HG02678 (cell line): Measurements from ENCODE around the gene ZNF595.
A peak's percentile ranks its signal among the peaks of the same experiment; 100 is the strongest.
"Not testable (repeated sequence)": the region's sequence is repeated elsewhere in the genome, so short reads cannot be mapped to it uniquely, and the experiment has no call there.

Experiments
- ATAC-seq: cut with Tn5 transposase; IDR thresholded peaks from one replicate; pipeline ENCODE4 v1.9.1; 2021; ENCODE audit warnings: mild to moderate bottlenecking, moderate library complexity; ENCODE audit not compliant: unreplicated experiment

Gene ZNF595

DNA sequence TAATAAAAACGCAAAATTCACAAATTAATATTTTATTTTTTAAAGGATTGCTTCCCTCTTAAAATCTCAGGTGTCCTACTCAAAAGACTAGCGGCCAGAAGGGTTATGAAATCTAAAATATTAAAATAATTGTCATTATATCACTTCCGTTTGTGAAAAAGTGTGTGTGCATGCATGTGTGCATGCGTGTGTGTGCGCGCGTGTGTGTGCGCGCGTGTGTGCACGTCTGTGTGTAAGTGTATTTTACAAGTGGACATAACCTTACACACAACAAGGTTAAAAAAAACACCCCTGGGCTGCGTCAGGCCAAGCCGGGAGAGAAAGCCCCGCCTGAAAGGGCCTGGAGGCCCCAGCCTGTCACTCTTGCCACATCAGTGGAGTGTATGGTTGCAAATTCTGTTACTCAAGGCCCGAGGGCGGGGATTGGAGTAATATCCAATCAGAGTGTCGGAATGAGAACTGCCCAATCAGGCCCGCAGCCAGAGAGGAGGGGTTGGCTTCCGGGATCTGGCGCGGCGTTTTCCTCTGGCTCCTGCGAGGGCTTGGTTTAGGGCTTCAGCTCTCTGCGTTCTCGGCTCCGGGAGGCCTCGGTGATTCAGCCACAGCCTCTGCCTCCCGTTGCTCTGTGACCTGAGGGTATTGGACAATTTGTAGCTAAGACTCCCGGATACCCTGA, at the start of gene ZNF595:
ZNF595 (plus strand) TSS at position 518 of the 676 bp plus-strand sequence. CDS start 168 bp downstream, outside the sequence.
- ATAC-seq = not testable (repeated sequence)

DNA sequence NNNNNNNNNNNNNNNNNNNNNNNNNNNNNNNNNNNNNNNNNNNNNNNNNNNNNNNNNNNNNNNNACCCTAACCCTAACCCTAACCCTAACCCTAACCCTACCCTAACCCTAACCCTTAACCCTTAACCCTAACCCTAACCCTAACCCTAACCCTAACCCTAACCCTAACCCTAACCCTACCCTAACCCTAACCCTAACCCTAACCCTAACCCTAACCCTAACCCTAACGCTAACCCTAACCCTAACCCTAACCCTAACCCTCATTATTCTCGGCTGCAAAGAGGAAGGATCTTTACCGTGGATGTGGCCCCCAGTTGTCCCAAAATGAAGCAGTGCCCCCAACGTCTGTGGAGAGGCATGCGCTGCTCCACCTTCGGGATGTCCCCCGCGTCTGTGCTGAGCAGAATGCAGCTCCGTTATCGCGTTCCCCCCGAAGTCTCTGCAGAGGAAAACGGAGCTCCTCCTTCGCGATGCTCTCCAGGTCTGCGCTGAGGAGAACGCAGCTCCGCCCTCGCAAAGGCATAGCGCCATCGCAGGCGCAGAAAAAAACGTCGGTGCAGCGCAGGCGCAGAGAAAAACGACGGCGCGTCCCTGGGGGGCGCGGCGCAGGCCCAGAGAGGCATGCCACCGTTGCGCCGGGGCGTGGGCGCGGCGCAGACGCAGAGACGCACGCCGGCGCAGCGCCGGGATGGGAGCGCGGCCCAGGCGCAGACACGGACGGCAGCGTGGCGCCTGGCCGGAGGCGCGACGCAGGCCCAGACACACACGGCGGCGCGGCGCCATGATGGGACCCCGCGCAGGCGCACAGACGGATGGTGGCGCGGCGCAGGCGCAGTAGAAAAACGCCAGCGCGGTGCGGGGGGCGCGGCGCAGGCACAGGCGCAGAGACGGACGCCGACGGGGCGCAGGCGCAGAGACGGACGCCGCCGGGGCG, 42.9 kb upstream of the ZNF595 start:
- not testable (repeated sequence) for ATAC-seq

DNA sequence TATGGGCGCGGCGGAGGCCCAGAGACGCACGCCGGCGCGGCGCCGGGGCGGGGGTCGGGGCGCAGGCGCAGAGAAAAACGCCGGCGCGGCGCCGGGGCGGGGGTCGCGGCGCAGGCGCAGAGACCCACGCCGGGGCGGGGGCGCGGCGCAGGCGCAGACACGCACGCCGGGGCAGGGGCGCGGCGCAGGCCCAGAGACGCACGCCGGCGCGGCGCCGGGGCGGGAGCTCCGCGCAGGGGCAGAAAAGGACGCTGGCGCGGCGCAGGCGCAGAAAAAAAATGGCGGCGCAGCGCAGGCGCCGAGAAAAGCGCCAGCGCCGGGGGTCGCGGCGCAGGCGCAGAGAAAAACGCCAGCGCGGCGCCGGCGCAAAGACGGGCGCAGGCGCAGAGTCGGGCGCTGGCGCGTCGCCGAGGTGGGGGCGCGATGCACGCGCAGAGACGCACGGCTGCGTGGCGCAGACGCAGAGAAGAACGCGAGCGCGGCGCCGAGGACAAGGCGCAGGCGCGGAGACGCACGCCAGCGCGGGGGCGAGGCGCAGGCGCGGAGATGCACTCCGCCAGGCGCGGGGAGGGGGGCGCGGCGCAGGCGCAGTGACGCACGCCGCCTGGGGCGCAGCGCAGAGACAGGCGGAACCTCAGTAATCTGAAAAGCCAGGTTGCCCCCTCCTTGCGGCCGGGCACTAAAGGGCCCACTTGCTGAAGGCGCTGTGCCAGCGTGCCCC, 41.9 kb upstream of the ZNF595 start:
- ATAC-seq = not testable (repeated sequence)

DNA sequence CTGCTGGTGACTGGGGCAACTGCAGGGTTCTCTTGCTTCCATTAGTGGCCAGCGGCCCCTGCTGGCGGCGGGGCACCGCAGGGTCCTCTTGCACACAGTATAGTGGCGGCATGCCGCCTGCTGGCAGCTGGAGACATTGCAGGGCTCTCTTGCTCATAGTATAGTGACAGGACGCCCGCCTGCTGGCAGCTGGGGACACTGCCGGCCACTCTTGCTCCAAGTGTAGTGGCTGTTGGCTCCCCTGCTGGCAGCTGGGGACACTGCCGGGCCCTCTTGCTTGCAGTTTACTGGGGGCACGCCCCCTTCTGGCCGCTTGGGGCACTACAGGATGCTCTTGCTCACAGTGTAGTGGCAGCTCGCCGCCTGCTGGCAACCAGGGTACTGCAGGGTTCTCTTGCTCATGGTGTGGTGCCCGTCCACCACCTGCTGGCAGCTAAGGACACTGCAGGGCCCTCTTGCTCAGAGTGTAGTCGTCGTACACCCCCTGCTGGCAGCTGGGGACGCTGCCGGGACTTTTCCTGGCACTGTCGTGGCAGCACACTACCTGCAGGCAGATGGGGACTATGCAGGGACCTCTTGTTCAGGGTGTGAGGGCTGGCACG, 41.2 kb upstream of the ZNF595 start:
- peak; percentile 63 for ATAC-seq

DNA sequence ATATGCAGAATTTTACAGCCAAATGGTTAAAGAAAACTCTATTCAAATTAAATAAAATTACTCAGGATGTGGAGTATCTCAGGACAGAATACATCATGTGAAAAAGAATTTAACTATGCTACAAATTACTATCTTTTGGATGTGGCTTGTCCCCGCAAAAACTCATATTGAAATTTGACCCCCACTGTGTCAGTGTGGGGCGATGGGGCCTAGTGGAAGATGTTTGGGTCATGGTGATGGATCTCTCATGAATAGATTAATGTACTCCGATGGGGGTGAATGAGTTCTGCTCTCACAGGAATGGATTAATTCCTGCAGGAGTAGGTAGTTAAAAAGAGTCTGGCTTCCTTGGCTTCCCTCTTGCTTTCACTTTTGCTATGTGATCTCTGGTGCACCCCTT, 35.0 kb upstream of the ZNF595 start:
- not testable (repeated sequence) for ATAC-seq

DNA sequence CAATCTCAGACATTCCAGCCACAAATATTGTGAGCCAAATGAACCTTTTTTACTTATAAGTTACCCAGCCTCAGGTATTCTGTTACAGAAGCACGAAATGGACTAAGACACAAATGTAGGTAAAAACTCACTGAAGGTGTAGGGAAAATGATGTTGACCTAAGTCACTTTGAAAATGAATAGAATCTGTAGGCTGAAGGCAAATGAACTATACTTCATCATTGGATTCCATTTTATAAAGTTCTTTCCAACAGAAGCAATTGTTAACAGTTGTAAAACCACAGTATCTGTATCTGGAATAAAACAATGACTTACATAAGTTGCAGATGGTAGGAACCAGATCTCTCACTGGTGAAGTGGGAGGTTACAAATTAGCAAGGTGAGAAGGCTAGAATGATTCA, 34.5 kb upstream of the ZNF595 start:
- ATAC-seq = not testable (repeated sequence)

DNA sequence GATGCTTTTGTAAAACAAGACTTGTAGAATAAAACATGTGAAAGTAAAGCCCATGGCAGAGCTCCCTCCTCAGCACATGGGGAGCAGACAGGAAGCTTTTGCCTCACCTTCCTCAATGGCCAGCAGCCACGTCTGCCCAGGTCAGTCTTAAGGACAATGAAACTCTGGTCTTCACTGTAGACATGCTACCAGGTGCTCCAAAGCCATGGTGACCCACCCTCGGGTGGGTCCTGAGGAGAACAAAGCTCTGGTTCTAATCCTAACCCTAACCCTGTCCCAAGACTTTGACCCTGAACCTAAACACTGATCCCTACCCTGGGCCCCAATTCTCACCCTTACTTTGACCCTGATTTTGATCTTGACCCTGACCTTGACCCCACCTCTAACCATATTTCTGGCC, 30.2 kb upstream of the ZNF595 start:
- ATAC-seq = not testable (repeated sequence)

DNA sequence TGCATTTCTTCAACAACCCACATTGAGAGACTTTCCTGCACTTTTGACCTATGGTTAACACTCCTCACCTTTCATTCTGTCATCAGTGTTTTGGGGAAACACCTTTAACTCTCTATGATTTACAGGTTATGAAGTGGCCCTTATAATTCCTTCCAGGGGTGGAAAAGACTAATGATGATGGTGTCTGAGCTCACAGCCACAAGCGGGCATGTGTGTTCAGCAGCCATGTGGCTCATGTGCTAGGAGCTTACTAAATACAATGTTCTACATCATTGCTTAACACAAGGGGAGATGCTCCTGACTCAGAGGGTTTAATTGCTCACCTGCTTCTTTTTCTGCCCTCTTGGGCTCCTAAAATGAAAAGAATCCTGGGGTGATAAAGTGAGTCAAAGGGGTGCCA, 28.8 kb upstream of the ZNF595 start:
- ATAC-seq = not testable (repeated sequence)

DNA sequence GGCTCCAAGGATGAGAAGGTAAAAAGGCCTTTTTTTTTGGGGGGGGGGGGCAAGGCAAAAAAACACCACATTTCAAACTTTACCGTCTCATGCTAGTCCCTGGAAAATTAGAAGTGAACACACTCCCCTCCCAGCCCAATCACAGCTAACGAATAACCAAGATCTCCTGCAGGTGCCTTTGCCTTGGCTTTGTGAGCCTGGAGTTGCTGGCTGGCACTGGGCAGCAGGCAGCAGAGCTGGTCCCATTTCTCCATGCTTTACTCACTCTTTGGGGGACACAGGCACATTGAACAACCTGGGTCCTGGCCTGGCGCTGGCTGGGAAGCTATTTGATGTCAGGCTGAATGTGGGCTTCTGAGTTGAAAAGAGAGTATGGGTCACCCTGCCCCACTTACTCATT, 25.6 kb upstream of the ZNF595 start:
- ATAC-seq = not testable (repeated sequence)

DNA sequence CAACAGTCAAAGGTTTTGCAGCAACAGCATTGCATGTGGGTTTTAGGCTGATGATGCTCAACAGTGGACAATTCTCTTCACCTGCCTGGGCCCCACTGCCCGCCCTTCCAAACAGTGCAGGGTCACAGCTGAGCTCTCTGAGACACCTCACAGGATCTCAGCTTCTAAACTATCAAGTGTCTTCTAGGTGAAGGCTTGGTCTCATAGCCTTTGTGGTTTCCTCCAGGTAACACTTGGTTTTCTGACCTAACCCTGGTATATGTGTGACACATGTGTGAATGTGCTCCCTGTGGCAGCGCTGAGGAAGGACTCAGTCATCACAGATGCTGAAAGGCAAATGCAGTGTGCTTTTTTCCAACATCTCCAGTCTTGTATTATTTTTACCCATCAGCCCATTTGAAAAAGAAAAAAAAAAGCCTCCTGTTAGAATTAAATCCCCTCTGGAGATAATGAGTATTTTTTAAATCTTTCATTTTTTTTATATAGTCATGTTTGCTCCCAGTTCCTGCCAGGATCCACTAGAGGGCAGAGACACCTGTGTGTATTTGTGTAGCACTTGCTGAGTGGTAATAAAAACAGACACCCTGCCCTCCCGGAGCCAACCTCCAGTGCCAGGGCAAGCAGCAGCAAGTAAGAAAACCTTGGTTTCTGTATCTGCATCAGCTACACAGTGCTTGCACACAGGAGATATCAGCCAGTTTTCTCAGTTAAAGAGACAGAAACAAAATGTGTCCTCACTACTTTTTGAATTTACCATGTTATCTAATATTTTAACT, 24.2 kb upstream of the ZNF595 start:
- not testable (repeated sequence) for ATAC-seq

DNA sequence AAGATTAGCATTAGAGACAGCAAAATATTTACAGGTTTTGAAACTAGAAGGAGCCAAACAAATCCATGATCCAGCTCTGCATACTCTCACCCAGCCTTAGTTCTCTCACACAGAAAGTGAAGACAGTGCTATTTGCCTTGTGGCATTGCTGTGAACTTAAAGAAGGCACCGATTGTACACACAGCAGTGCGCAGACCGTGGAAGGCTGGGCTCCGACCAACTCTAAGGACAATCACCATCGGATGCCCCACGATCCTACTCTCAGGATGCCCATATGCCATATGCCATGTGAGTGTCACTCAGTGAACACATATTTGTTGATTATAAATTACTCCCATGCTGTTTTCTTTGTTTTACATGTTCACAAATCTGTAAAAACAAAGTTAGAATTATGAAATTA, 19.8 kb upstream of the ZNF595 start:
- ATAC-seq = not testable (repeated sequence)

DNA sequence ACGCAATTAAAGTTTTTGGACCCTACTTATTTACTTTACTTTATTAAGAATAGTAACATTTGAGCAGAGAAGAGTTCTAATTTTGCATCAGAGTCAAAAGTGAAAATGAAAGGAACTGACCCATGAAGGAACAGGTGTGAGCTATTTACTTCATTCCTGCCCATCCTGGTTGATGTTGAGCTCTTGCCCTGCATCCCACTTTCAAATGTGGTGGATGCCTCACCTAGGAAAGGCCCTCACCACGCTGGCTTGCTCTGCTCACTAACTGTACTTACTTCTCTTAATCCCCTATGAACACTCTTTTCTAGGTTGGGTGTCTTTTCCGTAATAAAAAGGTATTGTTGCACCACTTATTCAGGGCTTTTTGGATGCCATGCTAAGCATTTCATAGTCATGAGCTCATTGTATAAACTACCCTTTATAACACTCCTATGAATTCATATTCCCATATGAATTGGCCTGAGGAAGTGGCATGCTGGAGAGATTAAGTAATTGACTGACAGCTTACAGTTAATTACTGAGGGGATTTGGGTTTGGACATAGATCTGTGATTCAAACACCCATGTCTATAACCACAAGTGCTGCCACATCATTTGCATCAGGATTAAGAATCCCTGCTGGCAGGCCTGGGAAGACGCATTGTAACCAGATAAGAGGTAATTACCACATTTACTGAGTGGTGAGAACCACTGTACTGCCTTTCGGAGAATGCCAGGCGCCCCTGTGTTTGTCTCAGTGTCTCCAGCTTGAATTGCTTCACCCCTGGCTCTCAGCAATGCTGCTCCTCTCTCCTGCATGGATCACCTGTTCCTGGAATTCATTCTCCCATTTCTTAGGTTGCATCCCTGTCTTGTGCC, 16.3 kb upstream of the ZNF595 start:
- not testable (repeated sequence) for ATAC-seq

DNA sequence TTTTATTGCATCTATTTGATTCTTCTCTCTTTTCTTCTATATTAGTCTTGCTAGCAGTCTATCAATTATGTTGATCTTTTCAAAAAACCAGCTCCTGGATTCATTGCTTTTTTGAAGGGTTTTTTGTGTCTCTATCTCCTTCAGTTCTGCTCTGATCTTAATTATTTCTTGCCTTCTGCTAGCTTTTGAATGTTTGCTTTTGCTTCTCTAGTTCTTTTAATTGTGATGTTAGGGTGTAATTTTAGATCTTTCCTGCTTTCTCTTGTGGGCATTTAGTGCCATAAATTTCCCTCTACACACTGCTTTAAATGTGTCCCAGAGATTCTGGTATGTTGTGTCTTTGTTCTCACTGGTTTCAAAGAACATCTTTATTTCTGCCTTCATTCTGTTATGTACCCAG, 14.9 kb upstream of the ZNF595 start:
- not testable (repeated sequence) for ATAC-seq

DNA sequence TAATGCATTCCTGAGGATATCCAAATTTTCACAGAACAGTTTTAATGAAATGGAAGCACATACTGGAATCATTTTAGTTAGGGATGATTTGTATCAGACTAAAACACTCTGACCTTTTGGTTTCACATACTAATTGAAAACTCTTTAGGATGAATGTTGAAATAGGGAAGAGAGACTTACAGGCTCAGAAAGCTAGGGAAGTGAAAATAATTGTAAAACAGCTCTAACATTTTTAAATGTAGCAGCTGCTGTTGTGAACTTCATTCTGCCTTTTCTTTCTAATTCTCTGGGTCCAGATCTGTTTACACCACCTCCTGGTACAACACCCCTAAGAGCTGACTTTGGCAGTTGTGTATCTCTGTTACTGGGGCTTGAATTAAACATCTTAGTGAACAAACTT, 9.7 kb upstream of the ZNF595 start:
- ATAC-seq = not testable (repeated sequence)

DNA sequence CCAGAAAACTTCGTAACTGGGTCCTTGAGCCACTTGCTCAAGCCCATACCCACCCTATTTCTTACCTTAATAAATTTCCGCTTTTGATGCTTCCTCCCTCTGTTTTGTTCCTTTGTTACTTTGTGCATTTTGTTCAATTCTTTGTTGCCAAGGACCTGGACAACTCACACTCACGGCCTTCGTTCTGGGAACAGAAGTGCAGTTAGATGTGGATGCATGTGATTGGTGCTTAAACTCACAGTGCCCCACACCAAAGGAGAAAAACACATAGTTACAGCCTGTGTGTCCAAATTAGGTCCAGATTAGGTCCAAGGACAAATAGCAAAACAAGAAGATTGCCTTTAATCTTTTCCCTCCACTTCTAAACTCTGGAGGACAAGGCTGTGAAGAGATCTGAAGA, 1.9 kb upstream of the ZNF595 start:
- ATAC-seq = not testable (repeated sequence)

DNA sequence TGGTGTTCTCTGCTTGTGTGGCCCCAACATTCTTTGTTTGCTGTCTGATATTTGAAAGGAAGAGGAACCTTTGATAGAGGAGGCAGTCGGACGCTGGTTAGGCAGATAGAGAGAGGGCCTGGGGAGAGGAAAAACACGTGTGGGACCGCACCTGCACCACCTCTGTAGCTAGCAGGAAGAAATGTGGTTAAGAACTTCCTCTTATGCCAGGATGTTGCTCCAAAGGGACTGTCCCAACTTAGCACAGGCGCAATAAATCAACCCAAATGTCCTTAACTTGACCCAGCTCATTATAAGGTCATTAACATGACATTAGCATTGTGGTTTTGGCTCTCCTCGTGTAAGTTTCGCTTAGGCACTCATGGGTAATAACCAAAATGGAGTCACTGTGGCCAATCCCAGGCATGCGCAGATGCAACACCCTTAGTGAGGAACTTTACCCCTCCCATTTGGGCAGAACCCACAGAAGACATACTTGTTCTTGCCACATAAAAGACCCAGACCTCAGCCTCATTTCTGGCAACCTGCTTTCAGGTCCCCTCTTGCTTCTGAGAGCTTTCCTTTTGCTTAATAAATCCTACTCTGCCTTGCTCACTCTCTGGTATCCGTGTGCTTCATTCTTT, 1.4 kb upstream of the ZNF595 start:
- ATAC-seq = peak; percentile 82

DNA sequence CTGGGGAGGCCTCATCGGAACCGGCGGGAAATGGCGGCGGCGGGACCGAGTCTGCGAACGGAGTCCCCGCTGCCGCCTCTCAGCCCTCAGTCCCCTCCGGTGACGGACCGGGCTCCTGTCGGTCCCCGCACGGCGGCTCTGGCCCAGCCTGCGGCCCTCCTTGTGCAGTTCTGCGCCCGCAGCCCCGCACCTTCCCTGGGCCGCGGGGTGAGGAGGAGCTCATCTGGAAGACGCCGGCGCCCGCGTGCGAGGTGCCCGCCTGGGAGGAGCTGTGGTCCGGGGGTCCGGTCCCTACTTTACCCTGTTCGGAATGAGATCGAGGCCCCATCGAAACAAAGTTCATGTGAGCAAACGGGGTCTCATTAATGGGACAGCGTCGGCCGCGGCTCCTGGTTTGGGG, 400 bp downstream of the ZNF595 start:
- not testable (repeated sequence) for ATAC-seq

DNA sequence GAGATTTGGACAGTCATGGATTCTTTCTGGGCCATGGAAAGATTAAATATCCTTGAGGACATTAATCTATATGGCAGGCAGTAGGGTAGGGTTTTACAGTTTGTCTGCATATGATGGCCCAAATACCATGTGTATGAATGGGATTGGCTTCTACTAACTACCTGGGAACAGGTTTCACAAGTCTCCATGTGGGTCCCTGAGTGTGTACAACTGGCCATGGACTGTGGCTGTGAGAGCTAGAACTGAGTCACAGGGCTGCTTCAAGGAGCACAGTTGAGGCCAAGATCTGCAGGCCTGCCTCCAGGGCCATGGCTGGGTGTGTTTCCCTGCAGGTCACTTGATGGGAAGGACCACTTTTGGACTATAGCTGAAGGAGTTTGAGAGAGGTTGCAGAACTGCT, 11.6 kb downstream of the ZNF595 start:
- not testable (repeated sequence) for ATAC-seq

DNA sequence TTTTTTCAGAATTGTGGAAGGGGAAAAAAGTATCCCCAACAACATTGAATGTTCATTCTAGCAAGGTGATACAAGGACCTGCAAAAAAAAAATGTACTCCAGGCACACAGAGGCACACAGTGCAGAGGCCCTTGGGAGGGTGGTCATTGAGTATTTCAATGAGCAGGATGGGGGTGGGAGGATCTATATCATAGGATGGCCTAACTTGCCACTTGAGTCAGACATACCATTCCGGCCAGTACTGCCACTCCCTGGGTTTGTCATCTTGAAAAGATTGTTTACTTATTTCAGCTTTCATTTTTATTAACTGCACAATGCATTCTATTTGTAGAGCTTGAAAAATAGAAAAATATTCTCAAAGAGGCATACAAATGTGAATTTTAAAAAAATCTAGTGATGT, 18.7 kb downstream of the ZNF595 start:
- no peak for ATAC-seq
